K562 (cell line): ENCODE data around the gene CAMSAP2.

ENCODE experiments used
- EZH2 ChIP-seq: IDR thresholded peaks from 2 replicates; pipeline ENCODE4 v1.6.1; 2012; ENCODE audit warnings: low read depth, mild to moderate bottlenecking, inconsistent platforms, low read length, borderline replicate concordance
- YY1 ChIP-seq, 3 experiments: IDR thresholded peaks; 2 replicates each; pipeline ENCODE4 v1.6.1; 2011; ENCODE audit warnings: low read length in 2 of 3, mild to moderate bottlenecking in 2 of 3, moderate library complexity in 2 of 3, borderline replicate concordance in 1 of 3, control low read depth in 1 of 3, low read depth in 1 of 3; ENCODE audit not compliant: insufficient read depth in 3 of 3, insufficient replicate concordance in 2 of 3, control insufficient read depth in 1 of 3, insufficient read length in 1 of 3; ENCODE audit errors: extremely low read depth in 1 of 3
- ZNF311 ChIP-seq: fragments of 250-450 bp; sonication (Bioruptor Pico); IDR thresholded peaks from 2 replicates; pipeline ENCODE4 v1.4.0; 2020; ENCODE audit warnings: mild to moderate bottlenecking, moderate library complexity

- TF ChIP-seq EZH2, result no peak
- no peak for TF ChIP-seq ZNF311 (CRISPR knock-in tag)
- TF ChIP-seq YY1 (IDR thresholded peaks at IDR 0.05; ENCODE audit: borderline replicate concordance in 1 of 3, control insufficient read depth in 1 of 3, extremely low read depth in 1 of 3, insufficient read depth in 3 of 3, insufficient read length in 1 of 3, insufficient replicate concordance in 2 of 3, low read depth in 1 of 3, low read length in 2 of 3), result no peak
Observed at GRCh38 chr1:200818248-200818647, 79.6 kb downstream of the CAMSAP2 start.
